CD4-positive, alpha-beta memory T cell (primary cell): Measurements from ENCODE around the gene C14orf93. TPM values are rescaled to one million over a fixed set of nuclear protein-coding genes. Genes with fewer than 3 reads are reported as not detected.

Experiments used
- CTCF ChIA-PET: fragments of 350-600 bp; sonication (Branson Sonifier 250); formaldehyde crosslinking; loops from one replicate; lab custom pipeline; 2021; ENCODE audit warnings: inconsistent platforms; ENCODE audit not compliant: partially characterized antibody; lab: Charles Lee
- POLR2A ChIA-PET: fragments of 350-600 bp; sonication (Branson Sonifier 250); formaldehyde crosslinking; loops from one replicate; lab custom pipeline; 2021; ENCODE audit not compliant: partially characterized antibody; lab: Charles Lee
- DNase-seq, 5 donors: peaks; one replicate each; pipeline versions ENCODE4 v3.0.0 to v3.0.0-alpha.2; 2020 to 2022; ENCODE audit warnings: mixed read lengths in 1 of 5
- H3K27ac ChIP-seq: one replicate; pipeline ENCODE4 v1.7.0; 2013; ENCODE audit warnings: low read depth, low read length
- H3K27me3 ChIP-seq: 2 replicates; pipeline ENCODE4 v1.7.0; 2013; ENCODE audit warnings: mild to moderate bottlenecking, low read length, moderate library complexity; ENCODE audit not compliant: insufficient read depth
- H3K36me3 ChIP-seq: 2 replicates; pipeline ENCODE4 v1.7.0; 2013; ENCODE audit warnings: mild to moderate bottlenecking, low read length, moderate library complexity; ENCODE audit not compliant: insufficient read depth
- H3K4me1 ChIP-seq: 2 replicates; pipeline ENCODE4 v1.7.0; 2013; ENCODE audit warnings: mild to moderate bottlenecking, low read length, moderate library complexity; ENCODE audit not compliant: insufficient read depth
- H3K4me3 ChIP-seq, 2 donors: one replicate each; pipeline ENCODE4 v1.7.0; 2013; ENCODE audit warnings: low read length in 2 of 2, mild to moderate bottlenecking in 1 of 2
- H3K9me3 ChIP-seq, 2 donors: one replicate each; pipeline ENCODE4 v1.7.0; 2013; ENCODE audit warnings: low read length in 2 of 2, control low read depth in 1 of 2; ENCODE audit not compliant: control insufficient read depth in 1 of 2
- H3K27ac Mint-ChIP-seq, 7 donors: one replicate each; pipeline ENCODE4 v1.8.0; 2020 to 2021; ENCODE audit warnings: mixed read lengths in 7 of 7, mild to moderate bottlenecking in 6 of 7, inconsistent platforms in 3 of 7, moderate library complexity in 3 of 7
- H3K27me3 Mint-ChIP-seq, 2 donors: one replicate each; pipeline ENCODE4 v1.8.0; 2020 to 2021; ENCODE audit warnings: mixed read lengths in 2 of 2
- H3K36me3 Mint-ChIP-seq, 2 donors: one replicate each; pipeline ENCODE4 v1.8.0; 2020 to 2021; ENCODE audit warnings: mixed read lengths in 2 of 2, inconsistent platforms in 1 of 2, mild to moderate bottlenecking in 1 of 2
- H3K4me1 Mint-ChIP-seq, 4 donors: one replicate each; pipeline ENCODE4 v1.8.0; 2020 to 2021; ENCODE audit warnings: mixed read lengths in 4 of 4, mild to moderate bottlenecking in 1 of 4
- H3K4me3 Mint-ChIP-seq, 8 donors: one replicate each; pipeline ENCODE4 v1.8.0; 2020 to 2021; ENCODE audit warnings: mixed read lengths in 8 of 8, mild to moderate bottlenecking in 7 of 8, moderate library complexity in 6 of 8, inconsistent platforms in 3 of 8
- H3K9me3 Mint-ChIP-seq, 8 donors: one replicate each; pipeline ENCODE4 v1.8.0; 2020 to 2021; ENCODE audit warnings: mixed read lengths in 8 of 8, mild to moderate bottlenecking in 5 of 8, inconsistent platforms in 3 of 8, moderate library complexity in 1 of 8
- intact Hi-C: fragments of 100-400 bp; cut with micrococcal nuclease; formaldehyde crosslinking; loops from one replicate; pipeline ENCODE4 v1.15.1; 2023
- polyA plus RNA-seq, 2 donors: library from polyadenylated mRNA; unstranded; fragments of 300-500 nt; fragmentation: Illumina TruSeq; gene quantifications; one replicate each; pipeline ENCODE4 v1.2.3, GENCODE V29; 2021
- total RNA-seq, 2 experiments: library from RNA; stranded (reverse); gene quantifications; one replicate each; pipeline ENCODE4 v1.2.3, GENCODE V29; 2021

C14orf93 gene
- total and polyA plus RNA-seq, 4 experiments from 2014 or later: 6.0 to 13.3 (median 10.6) TPM

DNA sequence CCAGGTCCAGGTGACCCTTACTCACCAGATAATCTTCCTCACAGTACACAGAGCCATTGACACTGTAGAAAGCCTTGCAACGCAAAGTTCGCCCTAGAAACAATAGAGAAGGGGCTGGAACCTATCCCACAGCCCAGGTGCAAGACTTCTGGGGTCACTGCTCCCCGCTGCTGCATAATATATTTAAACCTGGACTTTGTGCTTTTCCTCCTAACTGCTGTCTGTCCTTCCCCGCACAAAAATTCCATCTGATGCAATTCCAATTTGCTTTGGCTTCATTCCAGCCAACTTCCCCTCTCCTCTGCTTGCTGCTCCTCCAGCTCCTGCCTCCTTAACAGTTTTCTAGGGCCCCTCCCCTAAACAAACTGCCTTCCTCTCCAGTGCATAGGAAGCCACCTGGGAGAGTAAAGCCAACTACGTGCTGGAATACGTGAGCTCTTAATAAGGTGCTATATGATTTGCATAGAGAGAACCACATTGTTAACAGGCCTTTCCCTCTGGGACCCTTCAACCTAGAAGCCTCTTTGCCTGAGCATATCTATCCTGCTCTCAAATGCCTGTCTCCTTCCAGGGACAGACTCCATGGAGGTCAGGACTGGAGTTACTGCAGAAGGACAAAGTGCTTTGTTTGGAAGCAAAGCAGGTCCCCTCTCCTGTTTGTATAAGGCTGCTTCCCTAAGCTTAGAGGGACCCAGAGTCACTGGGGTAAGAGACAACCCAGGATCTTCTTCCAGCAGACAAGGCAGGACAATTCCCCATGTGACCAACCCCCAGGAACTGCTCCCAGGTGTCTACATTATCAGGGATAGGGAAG, 33.1 kb downstream of the C14orf93 start:
- POLR2A ChIA-PET: no interaction called here
- CTCF ChIA-PET: interaction anchor here (0.6 to 38.6 kb wide), 11 partner anchors 8 to 1520 kb away, joined by 3 to 1070 read pairs (median 4); partner anchors contain the start of genes AJUBA, CDH24 and HAUS4
- Histone ChIP-seq H3K27me3 (no peaks in the 10 kb centered on the region), H3K9me3 (no peaks in the 10 kb centered on the region), H3K36me3 (no peaks in the 10 kb centered on the region), H3K27ac (no peak overlapping the region), H3K4me1 (peaks cover 10% of the 10 kb centered on the region), H3K4me3 (no peak overlapping the region)
- Mint-ChIP-seq H3K27ac (peak overlapping the region in 4 of 7 donors; percentile 14 to 77 (median 51)), H3K36me3 (no peaks in the 10 kb centered on the region), H3K4me3 (no peak overlapping the region), H3K9me3 (no peaks in the 10 kb centered on the region), H3K27me3 (no peaks in the 10 kb centered on the region), H3K4me1 (peaks cover 3 to 10% (median 6%) of the 10 kb centered on the region in 4 donors)
- DNase-seq: no peak
- intact Hi-C loops: no loop called here

DNA sequence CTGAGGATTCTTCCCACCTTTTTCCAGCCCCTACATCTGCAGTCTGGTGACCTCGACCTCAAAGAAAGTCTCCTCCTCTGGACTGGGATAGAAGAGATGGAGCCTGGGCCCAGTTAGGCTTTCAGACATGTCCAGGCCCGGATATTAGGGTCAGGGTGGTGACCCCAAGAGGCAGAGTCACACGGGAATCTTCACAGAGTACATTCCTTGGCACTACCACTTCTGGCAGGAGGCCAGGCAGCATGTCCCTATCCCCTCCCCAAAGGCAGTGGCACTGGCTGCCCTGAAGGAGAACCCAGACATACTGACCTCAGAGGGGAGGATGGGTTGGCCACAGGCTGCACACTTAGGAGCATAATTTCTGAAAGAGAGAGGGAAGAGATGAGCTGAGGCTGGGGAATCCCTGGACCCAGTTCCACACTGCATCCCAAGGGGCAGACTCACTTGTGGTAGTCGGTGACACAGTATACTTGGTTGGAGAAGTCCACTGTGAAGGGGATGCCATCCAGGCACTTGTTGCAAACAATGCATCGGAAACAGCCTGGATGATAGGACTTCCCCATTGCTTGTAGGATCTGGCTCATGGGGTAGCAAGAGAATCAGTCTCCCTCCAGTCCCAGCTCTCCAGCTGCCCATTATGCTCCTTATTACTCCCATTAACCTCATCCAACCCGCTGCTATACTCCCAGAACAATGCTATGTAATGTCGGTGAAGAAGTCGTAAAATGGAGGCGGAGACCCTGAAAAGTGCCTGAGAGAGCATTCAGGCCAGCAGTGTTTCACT, 35.2 kb downstream of the C14orf93 start:
- intact Hi-C loops: no loop called here
- Histone ChIP-seq H3K4me1 (no peaks in the 10 kb centered on the region), H3K27ac (no peak overlapping the region), H3K4me3 (no peak overlapping the region), H3K27me3 (no peaks in the 10 kb centered on the region), H3K9me3 (no peaks in the 10 kb centered on the region), H3K36me3 (no peaks in the 10 kb centered on the region)
- ChIA-PET POLR2A (interaction anchor here (1.9 kb wide), 1 partner anchor 8 kb away, joined by 13 read pairs; the partner anchor contains the start of gene AJUBA), CTCF (interaction anchor here (1.2 to 38.6 kb wide), 5 partner anchors 10 to 418 kb away, joined by 3 to 1070 read pairs (median 47); partner anchors contain the start of genes AJUBA and CDH24)
- peak overlapping the region in 1 of 8 donors; percentile 5 for H3K4me3 Mint-ChIP-seq
- H3K27me3 Mint-ChIP-seq: no peaks in the 10 kb centered on the region
- no peak overlapping the region for H3K27ac Mint-ChIP-seq
- peaks cover 0 to 3% (median 2%) of the 10 kb centered on the region in 4 donors for H3K4me1 Mint-ChIP-seq
- peaks cover 0 to 1% (median 0%) of the 10 kb centered on the region in 8 donors for H3K9me3 Mint-ChIP-seq
- no peaks in the 10 kb centered on the region for H3K36me3 Mint-ChIP-seq
- DNase-seq: no peak

DNA sequence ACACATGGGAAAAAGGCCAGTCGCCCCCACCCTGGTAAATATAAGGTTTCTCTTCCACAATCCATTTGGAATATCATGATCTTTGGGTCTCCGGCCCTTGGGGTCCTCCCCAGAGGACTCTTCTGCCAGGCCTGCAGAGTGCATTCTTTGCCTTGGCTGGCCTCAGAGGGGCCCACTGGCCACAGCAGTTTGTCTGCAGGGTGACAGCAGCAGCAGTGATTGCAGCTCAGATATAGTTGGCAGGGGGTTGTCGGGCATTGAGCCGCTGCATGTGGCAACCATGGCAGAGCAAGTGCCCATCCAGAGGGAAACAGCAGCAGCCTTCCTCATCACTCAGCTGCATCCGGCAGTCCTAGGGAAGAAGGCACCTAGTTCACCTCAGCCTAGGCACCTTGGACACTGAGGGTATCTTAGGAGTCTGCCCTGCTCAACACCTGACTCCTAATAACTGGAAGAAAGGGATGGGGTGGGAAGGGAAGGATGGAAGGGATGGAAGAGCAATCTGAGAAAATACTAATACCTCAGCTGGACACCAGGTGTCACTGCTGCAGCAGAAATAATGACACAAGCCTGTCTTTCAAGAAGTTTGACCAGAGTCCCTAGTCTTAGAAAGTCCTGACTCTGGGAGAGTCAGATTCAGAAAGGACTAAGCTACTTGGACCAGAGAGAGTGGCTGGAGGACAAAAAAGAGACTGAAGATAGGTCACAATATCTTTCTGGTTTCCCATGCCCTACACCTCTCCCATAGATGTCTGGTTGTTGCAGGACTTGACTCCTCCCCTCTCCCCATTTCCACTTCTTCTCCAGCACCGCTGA, 36.5 kb downstream of the C14orf93 start:
- POLR2A ChIA-PET: interaction anchor here (1.0 to 2.4 kb wide), 6 partner anchors 9 to 89 kb away, joined by 3 to 13 read pairs (median 4); partner anchors contain the start of genes AJUBA, CDH24 and PRMT5
- DNase-seq: peak in 4 of 5 donors; percentile 32 to 46 (median 38)
- H3K4me3 ChIP-seq: no peak overlapping the region
- H3K27me3 ChIP-seq: no peaks in the 10 kb centered on the region
- no peaks in the 10 kb centered on the region for H3K9me3 ChIP-seq
- no peak overlapping the region for H3K4me3 Mint-ChIP-seq
- CTCF ChIA-PET: interaction anchor here (0.6 to 38.6 kb wide), 32 partner anchors 11 to 992 kb away, joined by 3 to 1070 read pairs (median 6); partner anchors contain the start of genes ACIN1, AJUBA, C14orf119 and CDH24
- peaks cover 0 to 3% of the 10 kb centered on the region in 2 donors for H3K36me3 Mint-ChIP-seq
- no peaks in the 10 kb centered on the region for H3K36me3 ChIP-seq
- no peaks in the 10 kb centered on the region for H3K4me1 ChIP-seq
- peaks cover 0 to 3% of the 10 kb centered on the region in 2 donors for H3K27me3 Mint-ChIP-seq
- H3K4me1 Mint-ChIP-seq: no peaks in the 10 kb centered on the region
- H3K9me3 Mint-ChIP-seq: peaks cover 0 to 1% (median 0%) of the 10 kb centered on the region in 8 donors
- H3K27ac Mint-ChIP-seq: no peak overlapping the region
- intact Hi-C loops: loop anchor here (1.0 kb wide), 2 partner anchors 10 to 85 kb away; no protein-coding TSS in a partner anchor
- no peak overlapping the region for H3K27ac ChIP-seq

DNA sequence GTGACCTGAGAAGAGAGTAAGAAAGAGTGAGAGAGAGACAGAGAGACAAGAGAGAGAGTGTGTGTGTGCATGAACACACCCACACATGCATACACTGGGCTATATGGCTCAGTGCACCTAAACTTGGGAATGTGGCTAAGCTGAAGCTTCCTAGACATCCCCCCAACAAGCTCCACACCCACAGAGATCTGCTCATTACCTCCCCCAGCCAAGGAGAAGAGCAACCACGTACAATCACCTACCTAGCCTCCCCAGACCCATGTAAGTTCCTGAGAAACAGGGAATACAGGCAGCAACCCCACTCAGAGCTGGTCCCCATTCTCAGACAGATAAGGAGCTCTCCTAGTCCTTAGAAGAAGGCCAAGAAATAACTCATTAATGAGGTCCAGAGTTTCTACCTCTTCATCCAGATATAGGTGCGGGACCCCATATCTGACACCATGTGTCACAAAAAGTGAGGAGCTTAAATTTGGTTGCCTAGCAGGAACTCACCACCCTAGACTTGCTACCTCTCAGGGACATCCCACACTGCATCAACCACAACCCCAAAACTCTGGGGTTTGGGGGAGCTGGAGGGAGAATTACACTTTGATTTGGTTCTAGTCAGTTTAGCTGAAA, 37.5 kb downstream of the C14orf93 start:
- H3K9me3 ChIP-seq: no peaks in the 10 kb centered on the region
- H3K36me3 Mint-ChIP-seq: peaks cover 0 to 3% of the 10 kb centered on the region in 2 donors
- H3K27me3 Mint-ChIP-seq: peaks cover 0 to 3% of the 10 kb centered on the region in 2 donors
- CTCF ChIA-PET: interaction anchor here (1.0 to 38.6 kb wide), 31 partner anchors 10 to 415 kb away, joined by 3 to 1070 read pairs (median 6); partner anchors contain the start of genes ACIN1, AJUBA, C14orf119 and CDH24
- H3K36me3 ChIP-seq: no peaks in the 10 kb centered on the region
- intact Hi-C loops: no loop called here
- no peaks in the 10 kb centered on the region for H3K27me3 ChIP-seq
- H3K9me3 Mint-ChIP-seq: peaks cover 0 to 1% (median 0%) of the 10 kb centered on the region in 8 donors
- H3K27ac Mint-ChIP-seq: no peak overlapping the region
- no peak overlapping the region for H3K4me3 Mint-ChIP-seq
- POLR2A ChIA-PET: interaction anchor here (0.8 to 2.4 kb wide), 6 partner anchors 9 to 86 kb away, joined by 3 to 13 read pairs (median 4); partner anchors contain the start of genes AJUBA, CDH24 and PRMT5
- DNase-seq: no peak
- no peaks in the 10 kb centered on the region for H3K4me1 ChIP-seq
- no peaks in the 10 kb centered on the region for H3K4me1 Mint-ChIP-seq
- H3K27ac ChIP-seq: no peak overlapping the region
- no peak overlapping the region for H3K4me3 ChIP-seq

DNA sequence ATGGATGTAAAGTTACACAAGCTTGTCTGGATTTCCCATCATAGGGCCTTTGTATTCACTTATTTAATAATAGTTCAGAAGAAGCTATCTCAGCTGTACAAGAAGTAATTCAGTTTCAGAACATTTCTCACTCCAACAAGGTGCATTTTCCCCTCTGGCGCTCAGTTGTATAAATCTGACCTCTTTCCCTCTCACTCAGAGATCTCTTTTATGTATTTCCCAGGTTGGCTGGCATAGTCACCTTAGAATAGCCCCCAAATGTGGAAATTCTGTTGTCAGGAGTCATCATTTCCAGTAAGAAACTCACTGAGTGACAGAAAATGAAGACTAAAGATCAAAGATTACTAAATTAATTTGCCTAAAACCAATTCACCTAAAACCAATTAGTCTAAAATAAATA, 38.8 kb downstream of the C14orf93 start:
- Histone ChIP-seq H3K36me3 (no peaks in the 10 kb centered on the region), H3K27me3 (no peaks in the 10 kb centered on the region), H3K27ac (no peak overlapping the region), H3K4me3 (no peak overlapping the region), H3K4me1 (no peaks in the 10 kb centered on the region), H3K9me3 (no peaks in the 10 kb centered on the region)
- DNase-seq: no peak
- no peaks in the 10 kb centered on the region for H3K4me1 Mint-ChIP-seq
- peaks cover 0 to 3% of the 10 kb centered on the region in 2 donors for H3K36me3 Mint-ChIP-seq
- H3K27ac Mint-ChIP-seq: no peak overlapping the region
- H3K4me3 Mint-ChIP-seq: no peak overlapping the region
- H3K27me3 Mint-ChIP-seq: peaks cover 0 to 3% of the 10 kb centered on the region in 2 donors
- H3K9me3 Mint-ChIP-seq: peaks cover 0 to 1% (median 0%) of the 10 kb centered on the region in 8 donors
- POLR2A ChIA-PET: interaction anchor here (1.3 kb wide), 1 partner anchor 87 kb away, joined by 4 read pairs; no protein-coding TSS in a partner anchor
- intact Hi-C loops: no loop called here
- CTCF ChIA-PET: interaction anchor here (0.7 to 38.6 kb wide), 14 partner anchors 9 to 148 kb away, joined by 3 to 1070 read pairs (median 12); partner anchors contain the start of genes AJUBA, CDH24, HAUS4 and PRMT5

DNA sequence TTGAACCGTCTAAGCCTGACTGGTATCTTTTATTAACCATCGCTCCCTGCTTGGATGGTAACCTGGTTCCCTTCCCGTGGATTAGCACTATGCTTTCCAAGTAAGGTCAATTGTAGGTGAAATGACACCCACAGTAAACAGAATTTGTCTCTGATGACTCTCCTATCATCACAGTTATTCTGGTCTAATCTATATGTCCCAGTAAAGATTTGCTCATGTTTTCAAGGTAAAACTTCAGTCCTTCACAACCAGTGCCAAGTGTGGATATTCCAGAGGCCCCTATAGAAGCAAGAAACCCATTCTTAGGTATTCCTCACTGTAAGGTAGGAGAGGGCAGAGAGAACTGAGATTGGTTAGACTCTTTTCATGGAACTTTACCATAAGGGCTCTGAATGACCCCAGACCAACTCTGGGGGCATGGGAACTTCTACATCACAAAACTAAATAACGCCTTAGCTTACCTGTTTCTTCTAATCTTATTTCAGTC, 43.1 kb downstream of the C14orf93 start:
- ChIA-PET CTCF (interaction anchor here (23.8 to 38.6 kb wide), 2 partner anchors 18 to 93 kb away, joined by 395 to 1070 read pairs; partner anchors contain the start of genes AJUBA and CDH24), POLR2A (no interaction called here)
- Mint-ChIP-seq H3K27me3 (peaks cover 0 to 3% of the 10 kb centered on the region in 2 donors), H3K36me3 (peaks cover 0 to 3% of the 10 kb centered on the region in 2 donors), H3K4me3 (no peak overlapping the region), H3K9me3 (peaks cover 0 to 1% (median 0%) of the 10 kb centered on the region in 8 donors), H3K4me1 (no peaks in the 10 kb centered on the region), H3K27ac (no peak overlapping the region)
- Histone ChIP-seq H3K27ac (no peak overlapping the region), H3K36me3 (no peaks in the 10 kb centered on the region), H3K4me1 (no peaks in the 10 kb centered on the region), H3K9me3 (no peaks in the 10 kb centered on the region), H3K27me3 (no peaks in the 10 kb centered on the region), H3K4me3 (no peak overlapping the region)
- intact Hi-C loops: no loop called here
- no peak for DNase-seq
